ENCODE results near the gene GSTP1.
A peak's percentile ranks its signal among the peaks of the same experiment; 100 is the strongest.

The GSTP1 gene

GRCh38 chr11:67583247-67584204, at the start of gene GSTP1:
Gene GSTP1, plus strand, starts transcription at chr11:67583812. Its CDS starts 32 bp downstream, at chr11:67583844.
- peak within 1 kb of the TSS; percentile 70 for H3K4me3 ChIP-seq (ENCODE audit: low read depth, low read length)
- peak; percentile 77 for TF ChIP-seq CTCF (IDR thresholded peaks at IDR 0.05; ENCODE audit: borderline replicate concordance, insufficient read depth, low read depth, low read length)

GRCh38 chr11:67534070-67534679, 49.4 kb upstream of the GSTP1 start:
- H3K4me3 ChIP-seq (ENCODE audit: low read depth, low read length), result no peak overlapping the region
- TF ChIP-seq CTCF (IDR thresholded peaks at IDR 0.05; ENCODE audit: borderline replicate concordance, insufficient read depth, low read depth, low read length), result no peak

DNA sequence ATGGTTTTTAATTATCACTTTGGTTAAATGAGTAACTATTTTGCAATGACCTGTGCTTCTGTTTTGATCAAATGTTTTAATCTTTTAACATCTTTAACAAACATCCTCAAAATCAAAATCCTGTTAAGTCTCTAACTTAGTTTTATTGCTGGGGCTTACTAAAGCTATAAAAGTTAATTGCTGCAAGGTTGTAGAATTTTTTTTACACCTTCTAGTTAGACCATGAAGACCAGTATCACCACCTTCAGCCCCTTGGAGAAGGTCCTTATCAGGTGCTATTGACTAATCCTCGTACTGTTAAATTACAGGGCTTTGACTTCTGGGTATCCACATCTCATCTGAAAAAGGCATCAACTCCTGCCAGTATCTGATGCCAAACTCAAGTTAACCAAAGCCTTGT, 48.1 kb upstream of the GSTP1 start:
- TF ChIP-seq CTCF (IDR thresholded peaks at IDR 0.05; ENCODE audit: borderline replicate concordance, insufficient read depth, low read depth, low read length), result no peak
- H3K4me3 ChIP-seq (ENCODE audit: low read depth, low read length), result no peak overlapping the region

DNA sequence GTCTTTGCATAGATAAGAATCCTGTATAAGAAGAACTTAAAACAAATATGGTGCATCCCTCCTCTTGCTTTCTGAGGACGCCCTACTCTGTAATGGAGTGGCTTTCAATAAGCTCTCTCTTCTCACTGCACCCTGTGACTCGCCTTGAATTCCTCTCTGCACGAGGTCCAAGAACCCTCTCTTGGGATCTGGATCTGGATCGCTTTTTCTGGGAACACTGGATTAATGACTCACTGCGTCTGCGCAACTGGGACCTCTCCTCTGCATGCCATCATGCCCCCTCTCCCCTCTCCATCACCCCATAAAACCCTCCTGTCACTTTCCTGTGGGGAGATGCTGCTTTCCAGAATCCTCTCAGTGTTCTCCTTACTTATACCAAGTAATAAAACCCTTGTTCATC, 45.3 kb upstream of the GSTP1 start:
- TF ChIP-seq CTCF (IDR thresholded peaks at IDR 0.05; ENCODE audit: borderline replicate concordance, insufficient read depth, low read depth, low read length), result no peak
- no peak overlapping the region for H3K4me3 ChIP-seq (ENCODE audit: low read depth, low read length)

DNA sequence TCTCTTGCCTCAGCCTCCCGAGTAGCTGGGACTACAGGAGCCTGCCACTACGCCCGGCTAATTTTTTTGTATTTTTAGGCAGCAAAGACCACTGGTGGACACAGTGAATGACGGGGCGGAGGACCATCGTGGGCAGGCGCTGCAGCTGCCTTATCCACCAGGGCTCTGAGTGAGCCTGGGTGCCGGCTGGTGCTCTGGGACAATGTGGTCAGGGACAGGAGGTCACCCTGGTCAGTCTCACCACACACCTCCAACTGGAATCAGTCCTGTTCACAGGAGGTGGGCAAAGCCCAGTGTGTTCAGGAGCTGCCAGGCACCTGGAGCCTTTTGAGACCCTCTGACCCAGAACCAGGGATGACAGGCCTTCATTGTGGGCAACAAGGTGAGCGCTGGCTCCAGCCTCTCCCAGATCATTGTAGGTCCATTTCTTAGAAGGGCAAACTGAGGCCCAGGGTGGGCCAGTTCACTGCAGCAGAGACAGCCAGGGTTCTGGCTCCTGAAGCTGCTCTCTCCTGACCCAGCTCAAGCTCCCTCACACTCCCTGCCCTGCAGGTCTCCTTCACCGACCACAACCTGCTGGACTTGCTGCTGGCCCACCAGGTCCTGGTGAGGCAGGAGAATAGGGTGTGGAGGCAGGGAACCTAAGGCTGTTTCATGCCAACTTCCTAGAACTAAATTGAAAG, 44.6 kb upstream of the GSTP1 start:
- TF ChIP-seq CTCF (IDR thresholded peaks at IDR 0.05; ENCODE audit: borderline replicate concordance, insufficient read depth, low read depth, low read length), result no peak
- H3K4me3 ChIP-seq (ENCODE audit: low read depth, low read length), result no peak overlapping the region

GRCh38 chr11:67539550-67539949, 44.1 kb upstream of the GSTP1 start:
- H3K4me3 ChIP-seq (ENCODE audit: low read depth, low read length), result no peak overlapping the region
- no peak for TF ChIP-seq CTCF (IDR thresholded peaks at IDR 0.05; ENCODE audit: borderline replicate concordance, insufficient read depth, low read depth, low read length)
